Measurements from ENCODE around the gene UPF3A. TPM values are rescaled to one million over a fixed set of nuclear protein-coding genes. Genes with fewer than 3 reads are reported as not detected.

Gene UPF3A
- total RNA-seq, 1 donor from 2014 or later, result 22.2 TPM

DNA sequence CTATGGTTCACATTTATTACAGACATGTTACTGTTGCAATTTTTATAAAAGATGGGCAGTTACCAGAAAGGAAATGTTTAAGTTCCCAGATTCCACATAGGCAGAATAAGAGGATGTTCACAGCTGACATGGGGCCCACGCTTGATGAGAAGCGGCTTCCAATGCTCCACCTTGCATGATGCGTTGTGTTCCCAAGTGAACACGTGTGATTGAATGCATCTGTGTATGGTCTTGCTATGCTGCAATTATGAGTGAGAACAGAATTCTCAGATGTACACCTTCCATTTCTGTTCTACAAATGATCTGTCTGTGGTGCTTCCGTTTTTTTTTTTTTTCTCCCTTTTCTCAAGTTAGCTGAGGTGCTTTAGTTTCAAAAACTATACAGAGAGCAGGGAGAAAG, 15.5 kb downstream of the UPF3A start:
- DNase-seq, result no peak
- ATAC-seq, result no peak
- intact Hi-C loops (cut with micrococcal nuclease), result no loop called here

DNA sequence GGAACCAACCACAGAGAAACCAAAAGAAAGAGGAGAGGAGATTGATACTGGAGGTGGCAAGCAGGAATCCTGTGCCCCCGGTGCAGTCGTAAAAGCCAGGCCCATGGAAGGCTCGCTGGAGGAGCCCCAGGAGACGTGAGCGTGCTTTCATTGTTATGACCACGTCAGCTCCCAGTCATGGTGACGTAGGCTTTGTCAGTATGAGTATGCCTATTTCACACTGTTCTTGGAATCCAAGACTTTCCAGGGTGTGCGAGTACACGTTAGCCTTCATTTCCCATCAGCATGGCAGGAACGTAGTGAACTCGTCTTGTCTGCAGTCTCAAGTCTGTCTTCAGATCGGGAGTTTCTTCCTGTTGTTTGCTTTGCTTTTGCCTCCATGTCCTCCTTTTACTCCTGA, 17.5 kb downstream of the UPF3A start:
- intact Hi-C loops (cut with micrococcal nuclease), result no loop called here
- no peak for DNase-seq
- ATAC-seq, result no peak

DNA sequence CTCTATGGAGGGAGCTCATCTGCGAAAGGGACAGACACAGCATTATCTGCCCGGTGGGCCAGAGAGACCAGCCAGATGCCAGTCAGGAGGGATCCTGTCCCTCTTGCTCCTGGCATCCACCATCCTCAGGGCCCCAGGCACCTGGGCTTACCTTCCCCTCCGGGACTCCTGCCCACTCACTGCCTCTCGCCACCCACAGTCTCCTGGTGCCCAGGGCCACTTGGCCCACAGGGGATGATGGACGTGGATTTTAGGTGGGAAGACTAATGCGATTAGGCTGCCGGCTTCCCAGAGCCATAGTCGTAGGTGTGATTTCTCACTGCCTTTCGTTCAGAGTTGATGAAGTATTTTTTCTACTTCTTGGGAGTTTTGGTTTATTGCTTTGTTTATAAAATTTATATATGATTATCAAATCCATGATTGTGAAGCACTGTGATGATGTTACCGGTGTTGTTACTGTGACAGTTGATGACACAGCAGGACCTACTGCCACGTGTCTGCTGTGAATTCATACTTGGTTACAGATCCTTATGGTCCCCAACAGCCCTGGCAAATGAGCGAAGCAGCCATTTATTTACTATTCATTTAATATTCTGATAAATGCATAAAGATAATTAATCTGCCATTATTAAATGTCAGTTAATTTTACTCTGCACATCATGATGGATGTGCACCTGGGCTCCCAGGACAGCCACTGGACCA, 18.4 kb downstream of the UPF3A start:
- DNase-seq (no peak), ATAC-seq (no peak)
- intact Hi-C loops (cut with micrococcal nuclease), result no loop called here

DNA sequence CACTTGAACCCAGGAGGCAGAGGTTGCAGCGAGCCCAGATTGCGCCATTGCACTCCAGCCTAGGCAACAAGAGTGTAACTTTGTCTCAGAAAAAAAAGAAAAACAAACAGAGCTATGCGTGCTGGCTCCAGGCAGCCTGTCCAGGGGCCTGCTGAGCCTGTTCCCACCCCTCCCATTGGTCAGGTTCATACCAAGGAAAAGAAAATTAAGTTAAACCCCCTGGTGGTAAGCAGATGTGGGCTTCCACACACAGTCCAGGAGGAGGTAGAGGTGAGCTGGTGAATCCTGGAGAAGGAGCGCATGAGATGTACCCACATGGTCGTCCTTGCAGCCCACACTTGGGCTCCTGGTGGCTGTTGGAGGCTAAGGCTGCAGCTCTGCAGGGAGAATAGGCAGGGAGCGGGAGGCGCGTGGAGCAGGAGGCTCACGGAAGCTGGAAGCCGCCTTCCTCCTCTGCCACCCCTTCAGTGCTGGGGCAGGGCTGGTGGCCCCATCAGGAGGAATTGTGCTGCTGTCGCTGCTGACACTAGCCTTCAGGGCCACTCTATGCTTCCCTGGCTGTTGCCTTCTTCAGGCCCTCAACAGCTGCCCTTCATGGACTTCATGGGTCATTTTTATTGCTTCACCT, 22.4 kb downstream of the UPF3A start:
- ATAC-seq (no peak), DNase-seq (no peak)
- intact Hi-C loops (cut with micrococcal nuclease), result no loop called here

DNA sequence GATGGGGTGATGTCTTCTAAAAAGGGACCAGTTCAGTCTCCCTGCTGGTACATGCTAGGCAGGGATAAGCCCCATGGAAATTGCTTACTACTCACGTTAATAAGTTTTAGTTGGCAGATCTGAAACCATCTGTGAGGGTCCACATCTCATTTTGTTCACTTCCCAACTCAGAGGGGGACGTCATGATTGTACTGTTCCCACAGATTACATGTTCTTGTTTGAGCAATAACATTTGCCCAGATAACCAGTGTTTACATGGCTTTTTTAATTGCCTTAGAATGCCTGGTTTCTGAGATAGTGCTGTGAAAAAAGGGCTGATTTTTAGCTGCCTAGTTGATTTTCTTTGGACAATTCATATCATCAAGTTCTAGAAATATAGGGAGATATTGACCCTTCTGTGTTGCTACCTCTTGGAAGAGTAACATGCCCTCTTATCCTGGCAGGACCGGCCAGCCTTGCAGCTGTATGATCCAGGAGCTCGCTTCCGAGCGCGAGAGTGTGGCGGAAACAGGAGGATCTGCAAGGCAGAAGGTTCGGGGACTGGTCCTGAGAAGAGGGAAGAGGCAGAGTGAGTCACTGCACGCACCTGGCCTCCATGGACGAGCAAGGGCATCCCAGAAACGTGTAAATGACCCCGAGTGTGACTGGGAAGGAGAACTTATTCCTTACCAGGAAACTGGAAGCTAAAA, 23.1 kb downstream of the UPF3A start:
- intact Hi-C loops (cut with micrococcal nuclease), result no loop called here
- no peak for DNase-seq
- no peak for ATAC-seq

DNA sequence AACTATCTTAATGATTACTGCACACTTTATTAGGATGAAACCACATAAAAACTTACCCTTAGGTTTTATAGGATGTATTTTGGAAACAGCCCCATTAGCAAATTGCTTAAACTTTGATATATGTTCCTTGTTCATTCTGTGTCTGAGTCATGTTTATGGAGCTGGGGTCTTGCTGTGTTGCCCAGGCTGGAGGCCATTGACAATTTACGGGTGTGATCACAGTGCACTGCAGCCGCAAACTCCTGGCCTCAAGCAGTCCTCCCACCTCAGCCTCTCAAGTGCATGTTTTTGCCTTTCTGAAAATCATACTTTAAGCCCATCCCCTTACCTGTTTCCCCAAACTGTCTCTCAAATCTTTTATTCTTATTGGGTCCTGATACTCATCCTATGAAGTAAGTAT, 27.7 kb downstream of the UPF3A start:
- ATAC-seq (no peak), DNase-seq (no peak)
- intact Hi-C loops (cut with micrococcal nuclease), result no loop called here

DNA sequence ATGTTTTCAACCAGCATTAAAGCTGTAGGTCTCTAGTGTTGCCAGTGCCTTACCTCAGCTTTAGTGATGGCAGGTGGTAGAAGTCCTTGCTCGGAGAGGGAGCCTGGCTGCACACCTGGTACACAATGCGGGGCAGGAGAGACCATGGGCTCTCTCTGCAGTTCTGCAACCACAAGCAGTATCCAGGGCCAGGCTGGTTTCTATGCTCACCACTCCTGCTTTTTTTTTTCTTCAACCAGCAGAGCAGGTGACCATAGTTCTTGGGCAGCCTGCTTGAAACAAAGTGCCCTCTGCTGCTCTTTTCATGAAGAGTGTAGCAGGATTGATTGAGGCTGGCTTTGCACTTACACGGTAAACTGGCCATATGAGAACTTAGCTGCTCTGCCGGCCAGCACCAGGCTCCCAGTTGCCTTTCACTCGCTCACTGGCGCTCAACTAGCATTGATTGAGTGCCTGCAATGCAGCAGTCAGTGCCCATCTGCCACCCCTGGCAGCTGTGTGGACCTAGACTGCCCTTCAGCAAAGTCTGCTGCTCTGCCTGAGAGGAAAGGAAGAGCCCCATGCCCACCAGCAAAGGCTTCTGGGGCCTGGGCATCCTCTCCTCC, 28.5 kb downstream of the UPF3A start:
- ATAC-seq, result no peak
- no peak for DNase-seq
- intact Hi-C loops (cut with micrococcal nuclease), result no loop called here

DNA sequence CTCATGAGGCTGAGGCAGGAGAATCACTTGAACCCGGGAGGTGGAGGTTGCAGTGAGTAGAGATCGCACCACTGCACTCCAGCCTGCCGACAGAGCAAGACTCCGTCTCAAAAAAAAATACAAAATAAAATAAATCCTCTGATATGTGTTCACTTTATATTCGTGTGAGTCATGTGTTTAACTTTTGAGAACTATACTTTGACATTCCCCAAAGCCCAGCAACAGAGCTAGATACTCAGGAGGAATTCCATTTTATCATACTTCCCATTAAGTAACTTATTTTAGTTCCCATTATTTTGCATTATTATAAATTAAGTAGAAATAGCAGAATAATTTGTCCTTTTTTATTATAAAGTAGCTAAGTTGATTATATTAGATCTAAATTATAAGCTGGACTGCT, 29.6 kb downstream of the UPF3A start:
- DNase-seq (no peak), ATAC-seq (no peak)
- intact Hi-C loops (cut with micrococcal nuclease), result no loop called here

DNA sequence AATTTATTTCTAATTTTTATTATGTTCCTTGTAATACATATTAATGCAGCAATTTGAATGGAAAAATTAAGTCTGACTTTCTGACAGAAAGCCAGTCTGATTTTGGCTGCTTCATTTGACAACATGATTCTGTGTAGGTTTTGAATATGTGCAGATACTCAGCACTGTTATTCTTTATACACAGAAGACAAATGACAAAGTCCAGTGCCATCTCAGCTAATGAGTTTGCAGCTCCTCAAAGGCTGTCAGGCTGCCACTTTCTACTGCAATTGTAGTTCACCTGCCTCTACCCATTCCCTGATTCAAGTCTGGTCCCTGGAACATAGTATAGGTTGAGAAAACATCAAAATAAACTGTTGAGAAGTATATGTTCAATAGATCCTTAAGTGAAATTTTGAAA, 30.0 kb downstream of the UPF3A start:
- no peak for DNase-seq
- intact Hi-C loops (cut with micrococcal nuclease), result no loop called here
- no peak for ATAC-seq

DNA sequence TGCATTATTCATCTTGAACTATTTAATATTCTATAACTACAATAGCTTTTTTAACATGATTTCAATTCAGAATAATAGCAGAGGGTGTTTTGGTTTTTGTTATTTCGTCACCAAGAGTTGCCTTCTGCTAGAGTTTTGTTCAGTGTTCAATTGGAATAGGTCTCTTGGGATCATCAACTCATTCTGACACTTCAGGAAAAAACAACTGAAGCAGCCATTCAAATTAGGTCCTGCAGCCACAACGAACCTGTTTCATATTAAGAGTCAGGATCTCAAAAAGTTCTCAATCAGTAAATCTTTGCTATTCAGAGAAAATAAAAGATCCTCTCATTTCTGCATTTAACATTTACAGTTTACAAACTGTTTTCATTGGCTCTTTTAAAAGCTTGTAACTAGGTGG, 30.5 kb downstream of the UPF3A start:
- DNase-seq (no peak), ATAC-seq (no peak)
- intact Hi-C loops (cut with micrococcal nuclease), result no loop called here

DNA sequence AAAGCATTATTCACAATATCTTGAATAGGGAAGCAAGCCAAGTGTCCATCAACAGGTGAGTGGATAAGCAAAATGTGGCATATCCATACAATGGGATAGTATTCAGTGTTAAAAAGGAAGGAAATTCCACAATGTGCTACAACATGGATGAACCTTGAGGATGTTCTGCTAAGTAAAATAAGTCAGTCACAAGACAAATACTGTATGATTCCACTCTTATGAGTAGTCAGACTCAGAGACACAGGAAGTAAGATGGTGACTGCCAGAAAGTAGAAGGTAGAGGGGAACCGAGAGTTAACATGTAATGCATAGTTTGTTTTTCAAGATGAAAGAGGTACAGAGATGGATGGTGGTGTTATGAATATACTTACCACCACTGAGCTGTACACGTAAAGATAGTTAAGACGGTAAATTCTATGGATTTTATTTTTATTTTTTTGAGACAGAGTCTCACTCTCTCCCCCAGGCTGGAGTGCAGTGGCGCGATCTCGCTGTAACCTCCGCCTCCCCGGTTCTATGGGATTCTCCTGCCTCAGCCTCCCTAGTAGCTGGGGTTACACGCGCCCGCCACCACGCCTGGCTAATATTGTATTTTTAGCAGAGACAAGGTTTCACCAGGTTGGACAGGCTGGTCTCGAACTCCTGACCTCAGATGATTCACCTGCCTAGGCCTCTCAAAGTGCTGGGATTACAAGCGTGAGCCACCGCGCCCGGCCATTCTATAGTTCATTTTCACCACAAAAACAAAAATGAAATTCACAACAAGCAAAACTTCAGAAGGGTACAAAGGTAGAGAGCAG, 31.9 kb downstream of the UPF3A start:
- DNase-seq (no peak), ATAC-seq (no peak)
- intact Hi-C loops (cut with micrococcal nuclease), result no loop called here

DNA sequence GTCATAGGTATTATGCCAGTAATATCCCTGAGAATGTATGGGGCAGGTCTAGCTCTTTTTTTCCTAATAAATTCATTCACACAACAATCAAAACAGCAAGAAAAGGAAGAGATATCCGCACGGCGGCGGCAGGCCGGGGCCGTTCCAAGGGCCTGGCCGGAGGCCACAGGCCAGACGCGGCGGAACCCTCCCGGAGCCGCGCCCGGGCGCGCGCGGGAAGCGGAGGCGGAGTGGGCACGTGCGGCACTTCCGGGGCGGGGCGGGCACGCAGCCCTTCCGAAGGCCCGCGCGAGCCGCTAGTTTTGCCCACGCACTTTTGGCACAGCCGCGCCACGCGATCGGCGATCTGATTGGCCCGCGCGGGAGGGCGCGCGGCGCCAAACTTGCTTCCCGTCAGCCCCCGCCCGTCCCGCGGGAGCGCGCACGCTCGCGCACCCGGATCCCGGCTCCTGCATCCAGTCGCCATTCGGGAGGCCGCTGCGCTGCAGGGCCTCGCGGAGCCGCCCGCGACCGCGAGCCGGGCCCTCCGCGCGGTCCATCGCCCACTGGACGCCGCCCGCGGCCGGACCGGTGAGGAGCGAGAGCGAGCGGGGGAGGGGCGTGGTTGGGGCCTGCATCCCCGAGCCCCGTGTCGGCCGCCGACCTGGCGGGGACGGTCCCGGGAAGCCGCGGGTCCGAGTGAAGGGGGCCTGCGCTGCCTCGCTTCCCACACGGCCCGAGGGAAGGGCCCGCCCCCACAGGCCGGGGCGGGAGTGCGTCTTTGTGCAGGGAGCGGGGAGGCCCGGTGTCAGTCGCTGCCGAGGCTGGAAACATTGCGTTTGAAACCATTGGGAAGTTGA, 32.9 kb downstream of the UPF3A start, which contains the start of gene CHAMP1:
Gene CHAMP1, plus strand, starts transcription at position 430 of the 839 bp plus-strand sequence. CDS start 9,340 bp downstream, outside the sequence.
- ATAC-seq (peak; percentile 97), DNase-seq (peak; percentile 99)
- intact Hi-C loops (cut with micrococcal nuclease), result no loop called here

DNA sequence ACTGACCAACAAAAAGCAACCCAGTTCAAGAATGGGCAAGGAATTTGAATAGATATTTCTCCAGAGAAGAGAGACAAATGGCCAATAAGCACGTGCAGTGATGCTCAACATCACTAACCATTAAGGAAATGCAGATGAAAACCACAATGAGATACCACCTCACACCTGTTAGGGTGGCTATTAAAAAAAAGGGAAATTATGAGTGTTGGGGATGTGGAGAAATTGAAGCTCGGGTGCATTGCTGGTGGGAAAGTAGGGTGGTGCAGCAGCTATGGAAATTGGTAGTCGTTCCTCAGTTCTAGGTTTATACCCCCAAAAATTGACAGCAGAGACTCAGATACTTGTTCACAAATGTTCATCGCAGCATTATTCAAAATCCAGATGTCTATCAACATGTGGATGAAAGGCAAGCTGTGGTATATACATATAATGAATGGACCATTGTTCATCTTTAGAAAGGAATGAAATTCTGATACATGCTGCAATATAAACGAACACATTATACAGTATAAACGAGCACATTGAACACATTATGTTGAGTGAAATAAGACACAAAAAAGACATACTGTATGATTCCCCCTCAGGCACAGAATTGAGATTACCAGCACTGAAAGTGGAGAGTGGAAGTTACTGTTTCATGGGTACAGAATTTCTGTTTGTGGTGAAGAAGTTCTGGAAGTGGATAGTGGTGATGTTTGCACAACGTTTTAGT, 33.8 kb downstream of the UPF3A start:
- ATAC-seq, result no peak
- intact Hi-C loops (cut with micrococcal nuclease), result no loop called here
- no peak for DNase-seq

DNA sequence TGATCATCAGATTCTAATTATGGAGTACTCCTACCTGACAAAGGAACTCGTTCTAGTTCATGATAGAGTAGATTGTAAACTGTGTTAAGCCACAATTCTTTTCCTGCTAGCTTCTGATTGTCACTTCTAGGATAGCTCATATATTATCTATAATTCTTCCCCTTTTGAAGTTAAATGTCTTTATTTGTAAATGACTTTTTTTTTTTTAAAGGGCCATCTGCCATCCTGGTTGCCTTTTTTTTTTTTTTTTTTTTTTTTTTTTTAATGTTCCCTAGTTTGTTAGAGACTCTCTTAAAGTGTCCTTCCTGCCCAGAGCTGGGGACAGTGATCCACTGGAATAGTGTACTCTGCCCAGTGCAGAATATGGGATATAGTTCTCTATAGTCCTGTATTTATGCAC, 37.2 kb downstream of the UPF3A start:
- intact Hi-C loops (cut with micrococcal nuclease), result no loop called here
- DNase-seq (no peak), ATAC-seq (no peak)

DNA sequence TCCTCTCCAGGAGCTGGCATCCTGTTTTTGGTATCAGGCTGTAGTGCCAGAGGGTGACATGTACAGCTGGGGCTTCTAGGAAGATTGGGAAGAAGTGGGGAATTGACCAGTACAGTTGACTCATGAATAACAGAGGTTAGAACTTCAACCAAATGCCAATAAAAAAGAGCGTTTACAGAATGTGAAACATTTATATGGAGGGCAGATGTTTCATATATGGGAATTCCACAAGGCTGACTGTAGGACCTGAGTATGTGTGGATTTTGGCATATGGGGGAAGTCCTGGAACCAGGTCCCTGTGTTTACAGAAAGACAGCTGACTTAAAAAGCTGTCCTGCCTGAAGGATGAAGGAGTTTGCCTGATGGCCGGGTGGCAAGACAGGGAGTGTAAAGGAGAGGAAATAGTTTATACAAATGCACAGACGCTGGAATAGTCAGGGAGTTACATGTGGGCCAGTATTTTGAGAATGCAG, 38.1 kb downstream of the UPF3A start:
- intact Hi-C loops (cut with micrococcal nuclease), result no loop called here
- ATAC-seq, result peak; percentile 22
- no peak for DNase-seq

DNA sequence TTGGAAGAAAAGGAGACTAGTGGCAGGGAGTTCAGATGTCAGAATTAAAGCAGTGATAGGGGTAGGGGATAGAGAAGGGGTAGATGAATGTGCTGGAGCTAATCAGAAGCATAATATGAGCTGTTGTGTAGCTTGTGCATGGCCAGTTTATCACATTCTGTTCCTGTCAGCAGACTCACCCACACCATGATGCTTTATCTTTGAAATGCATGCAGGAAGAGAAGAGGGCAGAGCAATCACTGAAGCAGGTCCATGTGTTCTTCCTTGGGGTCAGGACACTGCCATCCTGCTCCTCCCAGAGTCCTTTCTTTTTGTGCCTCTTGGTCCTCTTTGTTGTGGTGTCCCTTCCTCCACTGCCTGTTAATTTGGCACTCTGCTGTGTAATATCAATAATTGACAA, 38.7 kb downstream of the UPF3A start:
- DNase-seq (no peak), ATAC-seq (peak; percentile 69)
- intact Hi-C loops (cut with micrococcal nuclease), result no loop called here

DNA sequence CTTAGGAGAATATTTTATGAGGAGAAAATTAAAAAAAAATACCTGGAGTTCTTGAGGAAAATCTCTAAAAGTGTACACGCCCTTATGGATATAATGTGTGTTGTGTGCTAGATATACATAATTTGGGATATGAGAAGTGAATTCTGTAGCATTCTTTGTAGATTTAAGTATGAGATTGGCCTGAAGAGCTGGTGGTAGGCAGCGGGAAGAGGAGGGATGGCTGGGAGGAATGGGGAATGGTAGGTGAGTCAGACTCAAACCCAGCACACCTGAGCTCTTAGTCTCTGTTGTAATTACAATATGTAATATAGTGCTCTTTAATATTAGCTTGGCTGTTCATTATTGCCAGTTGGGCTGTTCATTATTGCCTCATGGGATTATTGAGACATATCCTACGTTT, 39.9 kb downstream of the UPF3A start:
- ATAC-seq (no peak), DNase-seq (no peak)
- intact Hi-C loops (cut with micrococcal nuclease), result no loop called here

DNA sequence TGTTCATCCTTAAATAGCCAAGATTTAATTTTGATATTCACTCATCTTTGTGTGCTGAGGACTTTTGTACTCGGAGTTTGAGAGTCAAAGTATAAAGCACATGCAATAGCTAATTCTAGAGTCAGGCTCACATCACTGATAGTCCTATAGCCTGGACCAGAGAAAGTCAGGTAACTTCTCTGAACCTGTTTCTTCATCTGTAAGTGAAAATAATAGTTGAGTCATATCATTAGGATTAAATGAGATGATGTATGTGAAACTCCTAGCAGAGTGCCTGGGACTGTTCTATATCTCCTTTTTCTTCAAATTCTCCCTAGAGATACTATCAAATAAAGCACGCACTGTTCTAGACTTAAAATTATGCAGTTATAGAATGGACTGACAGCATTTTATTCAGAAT, 41.9 kb downstream of the UPF3A start:
- no peak for DNase-seq
- ATAC-seq, result no peak
- intact Hi-C loops (cut with micrococcal nuclease), result no loop called here
